ENCODE data around the gene CASP14. TPM values are rescaled to one million over a fixed set of nuclear protein-coding genes. Genes with fewer than 3 reads are reported as not detected.

Gene CASP14
- total and polyA plus RNA-seq, 2 of the 8 experiments (the other 6 are each of a cell fraction or from before 2014, with no cell fraction given) = not detected

DNA sequence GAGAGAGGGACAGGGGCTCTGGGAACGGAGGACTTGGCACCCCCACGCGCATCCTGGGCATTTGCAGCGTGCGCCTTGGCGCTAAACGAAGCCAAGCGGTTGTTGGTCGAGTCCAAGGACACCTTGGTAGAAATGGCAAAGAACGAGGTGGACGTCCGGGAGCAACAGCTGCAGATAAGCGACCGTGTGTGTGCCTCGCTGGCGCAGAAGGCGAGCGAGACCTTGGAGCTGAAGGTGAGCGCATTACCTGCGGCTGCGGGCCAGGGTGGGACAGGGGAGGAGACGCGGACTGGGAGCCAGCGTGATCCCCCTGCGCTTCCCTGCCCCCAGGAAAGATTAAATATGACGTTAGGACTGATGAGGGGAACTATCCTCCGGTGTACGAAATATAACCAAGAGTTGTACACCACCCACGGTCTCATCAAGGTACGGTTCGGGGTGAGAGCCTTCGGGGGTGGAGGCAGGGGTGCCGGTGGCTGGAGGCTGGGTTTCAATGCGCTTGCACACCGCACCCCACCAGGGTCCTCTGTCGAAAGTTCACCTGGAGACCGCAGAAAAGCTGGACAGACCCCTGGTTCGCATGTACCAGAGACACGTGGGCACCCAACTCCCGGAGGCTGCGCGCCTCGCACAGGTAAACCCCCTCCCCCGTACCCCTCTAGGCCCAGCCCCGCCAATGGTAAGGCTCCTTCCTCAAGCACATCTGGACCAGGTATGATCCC, 27.8 kb upstream of the CASP14 start:
- H2BK12ac ChIP-seq (ENCODE audit: low read depth, low read length) = no peak overlapping the region
- no peak for FAIRE-seq
- H2BK120ac ChIP-seq (replicated peaks; ENCODE audit: low read depth, low read length) = no peak overlapping the region
- H3K18ac ChIP-seq (ENCODE audit: extremely low read depth, low read length) = no peak overlapping the region
- H3K14ac ChIP-seq (ENCODE audit: insufficient read length) = no peak overlapping the region
- H3K56ac ChIP-seq (replicated peaks; ENCODE audit: insufficient read length, low read depth, low read length) = no peak overlapping the region
- no peaks in the 10 kb centered on the region for H3K4me1 ChIP-seq (replicated peaks in 1 of 4; ENCODE audit: control insufficient read depth in 3 of 4, insufficient read depth in 4 of 4, low read length in 3 of 4)
- peaks cover 0 to 19% of the 10 kb centered on the region in 2 experiments; a peak in 3 of 4 replicates for H3K9me3 ChIP-seq (ENCODE audit: insufficient read depth in 2 of 2, low read depth in 1 of 2, low read length in 1 of 2)
- no peak overlapping the region for H2BK15ac ChIP-seq (ENCODE audit: low read length)
- no peak overlapping the region for H3K4me3 ChIP-seq (ENCODE audit: extremely low read depth in 1 of 4, insufficient read depth in 2 of 4, low read depth in 3 of 4, low read length in 4 of 4)
- H3K79me2 ChIP-seq (ENCODE audit: control insufficient read depth in 1 of 2, insufficient read depth in 2 of 2, low read length in 2 of 2) = no peaks in the 10 kb centered on the region
- no peak overlapping the region for H2AK5ac ChIP-seq (ENCODE audit: low read depth, low read length)
- H2BK5ac ChIP-seq (ENCODE audit: low read depth, low read length) = no peak overlapping the region
- WGBS, 2 experiments (ENCODE audit: extremely low coverage in 1 of 2, insufficient coverage in 1 of 2, insufficient read length in 1 of 2, insufficient replicate concordance in 2 of 2, low coverage in 1 of 2, low lambda C conversion rate in 2 of 2, missing lambda C conversion rate in 1 of 2) = 86% methylated on average over 33 of the region's 45 CpGs; no CpG with 5 or more reads in 1 of the 2 experiments
- H3K27ac ChIP-seq (ENCODE audit: low read depth, low read length) = no peak overlapping the region
- no peak overlapping the region for H3K4me2 ChIP-seq (ENCODE audit: insufficient read depth in 1 of 2, low read depth in 2 of 2, low read length in 2 of 2)
- no peak overlapping the region for H3K4ac ChIP-seq (replicated peaks; ENCODE audit: insufficient read length, low read depth, low read length)
- no peak overlapping the region for H4K8ac ChIP-seq (ENCODE audit: extremely low read depth, insufficient read depth, low read length)
- no peak overlapping the region for H3K23ac ChIP-seq (ENCODE audit: insufficient read length)
- peaks cover 0 to 3% of the 10 kb centered on the region in 2 experiments for H4K20me1 ChIP-seq (replicated peaks in 1 of 2; ENCODE audit: control insufficient read depth in 1 of 2, insufficient read depth in 2 of 2, low read length in 2 of 2)
- no peaks in the 10 kb centered on the region for H3K79me1 ChIP-seq (ENCODE audit: low read depth, low read length)
- no peak overlapping the region for H4K5ac ChIP-seq (ENCODE audit: insufficient read length, low read depth, low read length)
- H3K27me3 ChIP-seq (replicated peaks in 1 of 4; ENCODE audit: control insufficient read depth in 3 of 4, extremely low read depth in 1 of 4, insufficient read depth in 3 of 4, low read length in 3 of 4) = no peaks in the 10 kb centered on the region; a peak in 1 of 7 replicates
- no peak overlapping the region for H3K9ac ChIP-seq (replicated peaks in 1 of 4; ENCODE audit: extremely low read depth in 1 of 4, low read depth in 3 of 4, low read length in 3 of 4)
- H3K36me3 ChIP-seq (ENCODE audit: control insufficient read depth in 2 of 4, insufficient read depth in 4 of 4, low read length in 3 of 4) = no peaks in the 10 kb centered on the region
- no peak overlapping the region for H4K91ac ChIP-seq (replicated peaks; ENCODE audit: insufficient read length, low read length)
- H2AFZ ChIP-seq (ENCODE audit: low read length) = no peak overlapping the region
- DNase-seq (ENCODE audit: low read depth in 1 of 2, low spot score in 2 of 2) = no peak
- H3K23me2 ChIP-seq (ENCODE audit: low read depth, low read length) = no peaks in the 10 kb centered on the region
- H2BK20ac ChIP-seq (ENCODE audit: low read length) = no peak overlapping the region
- ChIA-PET POLR2A (ENCODE audit: partially characterized antibody) (no interaction called here), CTCF (ENCODE audit: partially characterized antibody) (no interaction called here)
- TF ChIP-seq SRF (IDR thresholded peaks at IDR 0.05; ENCODE audit: low read depth, low read length) = no peak
- no peak for TF ChIP-seq CREB1 (IDR thresholded peaks at IDR 0.05)
- no peak for TF ChIP-seq TAF7 (optimal IDR thresholded peaks at IDR 0.05; ENCODE audit: borderline replicate concordance, low read depth, low read length)
- no peak for TF ChIP-seq TBP (IDR thresholded peaks at IDR 0.05; ENCODE audit: low read depth, low read length)
- no peak for TF ChIP-seq SIRT6 (IDR thresholded peaks at IDR 0.05; ENCODE audit: low read length)
- no peak for TF ChIP-seq CBX5 (IDR thresholded peaks at IDR 0.05; ENCODE audit: low read depth, low read length)
- TF ChIP-seq BCL11A (IDR thresholded peaks at IDR 0.05; ENCODE audit: low read depth in 2 of 2, low read length in 2 of 2) = no peak
- no peak for TF ChIP-seq GABPA (IDR thresholded peaks at IDR 0.05; ENCODE audit: borderline replicate concordance, insufficient read depth, low read length)
- no peak for TF ChIP-seq SUZ12 (IDR thresholded peaks at IDR 0.05; ENCODE audit: low read length)
- no peak for TF ChIP-seq CTBP2 (IDR thresholded peaks at IDR 0.05; ENCODE audit: borderline replicate concordance, insufficient read depth, insufficient read length, low read length)
- TF ChIP-seq BACH1 (IDR thresholded peaks at IDR 0.05; ENCODE audit: low read length) = no peak
